Gastroesophageal sphincter (tissue), 4 donors: ENCODE data around the gene ALAS2. TPM values are rescaled to one million over a fixed set of nuclear protein-coding genes. Genes with fewer than 3 reads are reported as not detected.
"Not testable (repeated sequence)": the region's sequence is repeated elsewhere in the genome, so short reads cannot be mapped to it uniquely, and the experiment has no call there.

Experiments used
- ATAC-seq: fragments of 150-250 bp; one replicate; pipeline ENCODE4 v1.9.1; 2016; ENCODE audit warnings: mild to moderate bottlenecking, moderate library complexity
- H3K27ac ChIP-seq, 4 donors: fragments of 200-600 bp; sonication (generic) in 3 of 4; 1 replicate in 3 of 4; 2 replicates in 1 of 4; pipeline ENCODE4 v1.5.1; 2016 to 2019
- H3K27me3 ChIP-seq: fragments of 200-600 bp; sonication (generic); one replicate; pipeline ENCODE4 v1.5.1; 2019
- H3K36me3 ChIP-seq, 2 donors: fragments of 200-600 bp; sonication (generic); one replicate each; pipeline ENCODE4 v1.5.1; 2019; ENCODE audit warnings: control low read depth in 1 of 2
- H3K4me1 ChIP-seq, 3 donors: fragments of 200-600 bp; sonication (generic); 1 replicate in 2 of 3; 2 replicates in 1 of 3; pipeline ENCODE4 v1.5.1; 2016 to 2019; ENCODE audit warnings: control low read depth in 2 of 3
- H3K4me3 ChIP-seq, 2 donors: fragments of 200-600 bp; sonication (generic); one replicate each; pipeline ENCODE4 v1.5.1; 2019; ENCODE audit warnings: mild to moderate bottlenecking in 1 of 2, moderate library complexity in 1 of 2
- H3K9me3 ChIP-seq, 3 donors: fragments of 200-600 bp; sonication (generic); one replicate each; pipeline ENCODE4 v1.5.1; 2017 to 2019; ENCODE audit warnings: control low read depth in 2 of 3
- CTCF ChIP-seq, 4 experiments: fragments of 200-600 bp in 2 of 4; fragments of 450-650 bp in 2 of 4; sonication (generic) in 1 of 4; IDR thresholded peaks; one replicate each; pipeline ENCODE4 v1.5.1; 2017 to 2019; ENCODE audit warnings: antibody characterized with exemption in 4 of 4, mild to moderate bottlenecking in 2 of 4, moderate library complexity in 2 of 4
- EP300 ChIP-seq: sonication (generic); formaldehyde crosslinking; IDR thresholded peaks from one replicate; pipeline ENCODE4 v1.6.1; 2017; ENCODE audit warnings: antibody characterized with exemption, mild to moderate bottlenecking
- POLR2A ChIP-seq, 2 donors: fragments of 450-650 bp; IDR thresholded peaks; one replicate each; pipeline ENCODE4 v1.6.1; 2017; ENCODE audit warnings: antibody characterized with exemption in 2 of 2, mild to moderate bottlenecking in 2 of 2, moderate library complexity in 1 of 2
- POLR2AphosphoS5 ChIP-seq: sonication (generic); formaldehyde crosslinking; IDR thresholded peaks from one replicate; pipeline ENCODE4 v1.6.1; 2017; ENCODE audit warnings: antibody characterized with exemption
- WGBS, 2 donors: methylation state at CpG; one replicate each; pipeline ENCODE4 v1.1.5; 2018; ENCODE audit warnings: low coverage in 1 of 2; 5-methylcytosine and 5-hydroxymethylcytosine counted together
- total RNA-seq, 4 donors: library from RNA; depleted of rRNA; stranded (reverse); fragments of >200 nt; gene quantifications; one replicate each; pipeline ENCODE4 v1.1.0, GENCODE V29; 2016

The ALAS2 gene
- total RNA-seq = 1 to 10 TPM in 2 of 4 donors, under 1 TPM in 1, not detected in 1; 0.39 to 2.2 (median 1.4) TPM

GRCh38 chrX:55030271-55031205, at the start of gene ALAS2:
Gene ALAS2, minus strand, starts transcription at chrX:55030977. Its CDS starts 4,977 bp downstream, at chrX:55026000.
- 47 to 64% methylated on average over 4 to 6 of the region's 7 CpGs for WGBS, 2 donors
- Histone ChIP-seq H3K36me3 (no peaks in the 10 kb centered on the region), H3K9me3 (no peaks in the 10 kb centered on the region), H3K27ac (no peak within 1 kb of the TSS), H3K4me3 (no peak within 1 kb of the TSS), H3K4me1 (no peaks in the 10 kb centered on the region), H3K27me3 (no peaks in the 10 kb centered on the region)
- no peak for ATAC-seq
- TF ChIP-seq POLR2A (IDR thresholded peaks at IDR 0.05) = no peak

GRCh38 chrX:55074851-55075467, 44.2 kb upstream of the ALAS2 start, which contains the start of gene PAGE2B:
Gene PAGE2B, plus strand, starts transcription at chrX:55075030. Its CDS starts 1,012 bp downstream, at chrX:55076042.
- no peak for ATAC-seq
- H3K9me3 ChIP-seq = no peaks in the 10 kb centered on the region
- no peaks in the 10 kb centered on the region for H3K27me3 ChIP-seq
- TF ChIP-seq POLR2A (IDR thresholded peaks at IDR 0.05) (no peak), POLR2AphosphoS5 (no peak), EP300 (no peak), CTCF (IDR thresholded peaks at IDR 0.05) (no peak)
- 72 to 86% methylated on average over 5 to 6 of the region's 36 CpGs for WGBS, 2 donors
- H3K36me3 ChIP-seq = no peaks in the 10 kb centered on the region
- no peak within 1 kb of the TSS for H3K4me3 ChIP-seq
- H3K4me1 ChIP-seq = no peaks in the 10 kb centered on the region
- no peak within 1 kb of the TSS for H3K27ac ChIP-seq

- H3K27ac ChIP-seq = no peak overlapping the region
- no peaks in the 10 kb centered on the region for H3K36me3 ChIP-seq
- H3K4me1 ChIP-seq = no peaks in the 10 kb centered on the region
- 29% methylated on average over 1 of the region's 3 CpGs; no CpG with 5 or more reads in 1 of the 2 donors for WGBS, 2 donors
- TF ChIP-seq EP300 = no peak
- no peak for TF ChIP-seq POLR2AphosphoS5
- TF ChIP-seq POLR2A (IDR thresholded peaks at IDR 0.05) = no peak
- TF ChIP-seq CTCF (IDR thresholded peaks at IDR 0.05) = no peak
- no peaks in the 10 kb centered on the region for H3K9me3 ChIP-seq
- no peak overlapping the region for H3K4me3 ChIP-seq
- ATAC-seq = no peak
- H3K27me3 ChIP-seq = no peaks in the 10 kb centered on the region
Measured at GRCh38 chrX:55072286-55072685, 41.5 kb upstream of the ALAS2 start.

GRCh38 chrX:55067180-55067579, 36.4 kb upstream of the ALAS2 start:
- not testable (repeated sequence) for H3K4me1 ChIP-seq, H3K9me3 ChIP-seq, H3K27ac ChIP-seq, H3K36me3 ChIP-seq, H3K4me3 ChIP-seq, H3K27me3 ChIP-seq, ATAC-seq
- 82 to 83% methylated on average over 1 to 2 of the region's 2 CpGs for WGBS, 2 donors

GRCh38 chrX:55057675-55058249, 27.0 kb upstream of the ALAS2 start:
- Histone ChIP-seq H3K4me1 (no peaks in the 10 kb centered on the region), H3K4me3 (peak overlapping the region in 1 of 2 donors; percentile 6), H3K27me3 (no peaks in the 10 kb centered on the region), H3K36me3 (no peaks in the 10 kb centered on the region), H3K27ac (no peak overlapping the region), H3K9me3 (no peaks in the 10 kb centered on the region)
- peak; percentile 38 to 77 (median 62) for TF ChIP-seq CTCF (IDR thresholded peaks at IDR 0.05)
- TF ChIP-seq POLR2AphosphoS5 = no peak
- WGBS, 2 donors = 0 to 24% methylated on average over 3 to 5 of the region's 5 CpGs
- ATAC-seq = peak; percentile 61
